Mucosa of descending colon (tissue), 3 donors: ENCODE results near the gene MED29. TPM values are rescaled to one million over a fixed set of nuclear protein-coding genes. Genes with fewer than 3 reads are reported as not detected.
A peak's percentile ranks its signal among the peaks of the same experiment; 100 is the strongest.

Experiments
- ATAC-seq: fragments of 200-7000 bp; cut with Tn5 transposase; one replicate; pipeline ENCODE4 v1.9.1; 2020; ENCODE audit warnings: mild to moderate bottlenecking, moderate library complexity
- DNase-seq, 3 donors: peaks; one replicate each; pipeline ENCODE4 v3.0.0-alpha.2; 2020
- H3K36me3 ChIP-seq: fragments of 200-600 bp; one replicate; pipeline ENCODE4 v1.8.0; 2021; ENCODE audit warnings: low read depth, mild to moderate bottlenecking
- H3K4me1 ChIP-seq: fragments of 200-600 bp; one replicate; pipeline ENCODE4 v1.8.0; 2021; ENCODE audit warnings: low read depth, mild to moderate bottlenecking
- H3K4me3 ChIP-seq: fragments of 200-600 bp; one replicate; pipeline ENCODE4 v1.8.0; 2021; ENCODE audit warnings: mild to moderate bottlenecking
- H3K9me3 ChIP-seq: fragments of 200-600 bp; one replicate; pipeline ENCODE4 v1.8.0; 2021; ENCODE audit warnings: mild to moderate bottlenecking
- CTCF ChIP-seq: fragments of 200-600 bp; IDR thresholded peaks from one replicate; pipeline ENCODE4 v1.8.0; 2022; ENCODE audit warnings: antibody characterized with exemption, mild to moderate bottlenecking
- intact Hi-C, 2 donors: fragments of 100-400 bp; cut with DNase I in 1 of 2; cut with micrococcal nuclease in 1 of 2; formaldehyde crosslinking; loops; one replicate each; pipeline versions ENCODE4 v1.11.0 to v1.11.1; 2022; cut with DNase I, micrococcal nuclease
- total RNA-seq, 3 donors: library from RNA; stranded (reverse); fragmentation: NEBNext Ultra II Directional in 2 of 3; extraction: Animal tissue kit (Norgen Biotek cat#: 25700) in 2 of 3; gene quantifications; one replicate each; pipeline versions ENCODE4 v1.2.1 to v1.2.4, GENCODE V29; 2021 to 2023
- donor health status: DM: no; HTN: no; CAD: no; lungs with moderate emphysema.
- donor health status: DM: no; HTN: no; CAD: no.
- donor health status: DM: no; HTN: yes; CAD: no.

MED29 gene
- total RNA-seq, 3 donors from 2014 or later, result 28.4 to 31.2 (median 28.8) TPM

- Histone ChIP-seq H3K9me3 (no peaks in the 10 kb centered on the region), H3K4me3 (peak overlapping the region; percentile 92), H3K4me1 (peaks cover 41% of the 10 kb centered on the region), H3K36me3 (no peaks in the 10 kb centered on the region)
- DNase-seq (peak in 2 of 3 donors; percentile 55 to 87), ATAC-seq (peak; percentile 0)
- intact Hi-C loops, result no loop called here
- no peak for TF ChIP-seq CTCF
Observed at GRCh38 chr19:39405958-39406655, 14.9 kb downstream of the MED29 start.

- no peaks in the 10 kb centered on the region for H3K36me3 ChIP-seq
- H3K9me3 ChIP-seq, result no peaks in the 10 kb centered on the region
- H3K4me1 ChIP-seq, result peaks cover 41% of the 10 kb centered on the region
- H3K4me3 ChIP-seq, result peak within 1 kb of the TSS; percentile 92
- intact Hi-C loops, result no loop called here
- ATAC-seq, result peak; percentile 41
- no peak for TF ChIP-seq CTCF
- peak; percentile 95 to 96 (median 96) for DNase-seq
Observed at GRCh38 chr19:39406656-39407409, 15.7 kb downstream of the MED29 start, which contains the start of gene ZFP36. Gene ZFP36, plus strand, starts transcription at chr19:39406847. Its CDS starts 58 bp downstream, at chr19:39406905.

GRCh38 chr19:39407410-39407659 lies 16.2 kb downstream of the MED29 start:
- no peak for TF ChIP-seq CTCF
- Histone ChIP-seq H3K4me1 (peaks cover 38% of the 10 kb centered on the region), H3K4me3 (peak overlapping the region; percentile 92), H3K9me3 (no peaks in the 10 kb centered on the region), H3K36me3 (no peaks in the 10 kb centered on the region)
- DNase-seq, result no peak
- intact Hi-C loops, result no loop called here
- no peak for ATAC-seq

- intact Hi-C loops, result no loop called here
- no peak for TF ChIP-seq CTCF
- DNase-seq (peak; percentile 83 to 91 (median 85)), ATAC-seq (peak; percentile 1)
- H3K36me3 ChIP-seq, result no peaks in the 10 kb centered on the region
- H3K9me3 ChIP-seq, result no peaks in the 10 kb centered on the region
- H3K4me1 ChIP-seq, result peaks cover 36% of the 10 kb centered on the region
- H3K4me3 ChIP-seq, result peak overlapping the region; percentile 92
Observed at GRCh38 chr19:39407660-39408391, 16.6 kb downstream of the MED29 start.

GRCh38 chr19:39408392-39409207 lies 17.4 kb downstream of the MED29 start:
- H3K9me3 ChIP-seq, result no peaks in the 10 kb centered on the region
- TF ChIP-seq CTCF, result no peak
- peaks cover 39% of the 10 kb centered on the region for H3K4me1 ChIP-seq
- DNase-seq (peak in 2 of 3 donors; percentile 56 to 59), ATAC-seq (no peak)
- intact Hi-C loops, result no loop called here
- H3K36me3 ChIP-seq, result no peaks in the 10 kb centered on the region
- H3K4me3 ChIP-seq, result peak overlapping the region; percentile 92
